GM23338 (cell line): Measurements from ENCODE around the gene ZNF22. TPM values are rescaled to one million over a fixed set of nuclear protein-coding genes. Genes with fewer than 3 reads are reported as not detected.

Source experiments
- ATAC-seq: fragments of 200-7000 bp; cut with Tn5 transposase; 3 replicates; pipeline ENCODE4 v1.9.1; 2020
- DNase-seq: peaks from one replicate; pipeline ENCODE4 v3.0.0-alpha.2; 2015; ENCODE audit warnings: low spot score
- H2AFZ ChIP-seq: fragments of 200-600 bp; sonication (generic); 2 replicates; pipeline ENCODE4 v1.8.0; 2016; ENCODE audit warnings: antibody characterized with exemption, mild to moderate bottlenecking, moderate library complexity
- H3F3A ChIP-seq: fragments of 200-600 bp; sonication (generic); replicated peaks from 2 replicates; pipeline ENCODE4 v1.8.0; 2017; ENCODE audit warnings: antibody characterized with exemption, mixed run types, low read depth
- H3K27ac ChIP-seq: fragments of 200-600 bp; sonication (generic); 2 replicates; pipeline ENCODE4 v1.6.1; 2016; ENCODE audit warnings: low read depth
- H3K27me3 ChIP-seq: fragments of 200-600 bp; sonication (generic); 2 replicates; pipeline ENCODE4 v1.8.0; 2016; ENCODE audit warnings: mild to moderate bottlenecking, mixed run types, moderate library complexity; ENCODE audit not compliant: insufficient read depth
- H3K36me3 ChIP-seq: fragments of 200-600 bp; sonication (generic); 2 replicates; pipeline ENCODE4 v1.8.0; 2016; ENCODE audit warnings: mild to moderate bottlenecking; ENCODE audit not compliant: insufficient read depth
- H3K4me1 ChIP-seq: fragments of 200-600 bp; sonication (generic); 2 replicates; pipeline ENCODE4 v1.8.0; 2016; ENCODE audit warnings: mild to moderate bottlenecking, moderate library complexity; ENCODE audit not compliant: insufficient read depth
- H3K4me2 ChIP-seq: fragments of 200-600 bp; sonication (generic); 2 replicates; pipeline ENCODE4 v1.7.1; 2017; ENCODE audit warnings: mixed run types
- H3K4me3 ChIP-seq: fragments of 200-600 bp; sonication (generic); 2 replicates; pipeline ENCODE4 v1.6.1; 2016; ENCODE audit warnings: mixed run types
- H3K79me2 ChIP-seq: fragments of 200-600 bp; sonication (generic); replicated peaks from 2 replicates; pipeline ENCODE4 v1.8.0; 2017; ENCODE audit warnings: mild to moderate bottlenecking; ENCODE audit not compliant: insufficient read depth
- H3K9me2 ChIP-seq: fragments of 200-600 bp; sonication (generic); 2 replicates; pipeline ENCODE4 v1.8.0; 2017; ENCODE audit not compliant: insufficient read depth
- H4K20me1 ChIP-seq: fragments of 200-600 bp; sonication (generic); replicated peaks from 2 replicates; pipeline ENCODE4 v1.8.0; 2017; ENCODE audit warnings: mild to moderate bottlenecking; ENCODE audit not compliant: insufficient read depth
- H3K27ac Mint-ChIP-seq: 2 replicates; pipeline ENCODE4 v1.8.0; 2020; ENCODE audit warnings: inconsistent platforms, mild to moderate bottlenecking, moderate library complexity, mixed read lengths
- H3K27me3 Mint-ChIP-seq: 3 replicates; pipeline ENCODE4 v1.8.0; 2022; ENCODE audit warnings: low read depth, mild to moderate bottlenecking, moderate library complexity, mixed read lengths, inconsistent platforms; ENCODE audit not compliant: insufficient read depth, poor library complexity
- H3K36me3 Mint-ChIP-seq: 3 replicates; pipeline ENCODE4 v1.8.0; 2021; ENCODE audit warnings: low read depth, mild to moderate bottlenecking, inconsistent platforms, moderate library complexity, mixed read lengths
- H3K4me1 Mint-ChIP-seq: 3 replicates; pipeline ENCODE4 v1.8.0; 2020; ENCODE audit warnings: mild to moderate bottlenecking, inconsistent platforms, mixed read lengths
- H3K4me3 Mint-ChIP-seq: 3 replicates; pipeline ENCODE4 v1.8.0; 2021; ENCODE audit warnings: moderate library complexity, mild to moderate bottlenecking, inconsistent platforms, mixed read lengths
- H3K9me3 Mint-ChIP-seq: 3 replicates; pipeline ENCODE4 v1.8.0; 2020; ENCODE audit warnings: moderate library complexity, mild to moderate bottlenecking, inconsistent platforms, mixed read lengths
- CREB1 ChIP-seq: fragments of 250-450 bp; sonication (Bioruptor Pico); IDR thresholded peaks from 2 replicates; pipeline ENCODE4 v1.5.0; 2020; ENCODE audit warnings: low read depth, mild to moderate bottlenecking, moderate library complexity
- CTCF ChIP-seq, 2 experiments: fragments of 200-600 bp in 1 of 2; sonication (generic) in 1 of 2; conservative IDR thresholded peaks; 2 replicates each; pipeline versions ENCODE4 v1.5.1 to v1.6.1; 2016 to 2017; ENCODE audit warnings: antibody characterized with exemption in 2 of 2, low read depth in 2 of 2, mild to moderate bottlenecking in 2 of 2, moderate library complexity in 1 of 2
- ETS1 ChIP-seq: IDR thresholded peaks from 2 replicates; pipeline ENCODE4 v1.6.1; 2016; ENCODE audit warnings: antibody characterized with exemption
- EZH2 ChIP-seq: fragments of 200-600 bp; sonication (generic); IDR thresholded peaks from one replicate; pipeline ENCODE4 v1.8.0; 2017; ENCODE audit warnings: antibody characterized with exemption, mild to moderate bottlenecking, low read depth; ENCODE audit not compliant: unreplicated experiment
- EZH2phosphoT487 ChIP-seq: fragments of 200-600 bp; sonication (generic); IDR thresholded peaks from one replicate; pipeline ENCODE4 v1.8.1; 2018; ENCODE audit warnings: antibody characterized with exemption; ENCODE audit not compliant: unreplicated experiment
- JUNB ChIP-seq: IDR thresholded peaks from one replicate; pipeline ENCODE4 v1.6.1; 2016; ENCODE audit warnings: antibody characterized with exemption; ENCODE audit not compliant: unreplicated experiment
- NANOG ChIP-seq: IDR thresholded peaks from 2 replicates; pipeline ENCODE4 v1.6.1; 2016; ENCODE audit warnings: antibody characterized with exemption, borderline replicate concordance
- POLR2AphosphoS5 ChIP-seq: IDR thresholded peaks from 2 replicates; pipeline ENCODE4 v1.6.1; 2016; ENCODE audit warnings: antibody characterized with exemption, low read depth
- REST ChIP-seq: IDR thresholded peaks from one replicate; pipeline ENCODE4 v1.6.1; 2018; ENCODE audit warnings: antibody characterized with exemption; ENCODE audit not compliant: unreplicated experiment
- STAT1 ChIP-seq: IDR thresholded peaks from one replicate; pipeline ENCODE4 v1.6.1; 2016; ENCODE audit warnings: antibody characterized with exemption; ENCODE audit not compliant: unreplicated experiment
- ZNF114 ChIP-seq: fragments of 250-450 bp; sonication (Bioruptor Pico); IDR thresholded peaks from 2 replicates; pipeline ENCODE4 v1.5.0; 2020; ENCODE audit warnings: mild to moderate bottlenecking, moderate library complexity
- ZNF331 ChIP-seq: fragments of 250-450 bp; sonication (Bioruptor Pico); IDR thresholded peaks from 2 replicates; pipeline ENCODE4 v1.5.0; 2020; ENCODE audit warnings: low read depth, mild to moderate bottlenecking, moderate library complexity
- ZNF462 ChIP-seq: fragments of 250-450 bp; sonication (Bioruptor Pico); IDR thresholded peaks from 2 replicates; pipeline ENCODE4 v1.5.0; 2020; ENCODE audit warnings: mild to moderate bottlenecking, moderate library complexity
- polyA plus RNA-seq: library from polyadenylated mRNA; unstranded; fragments of >200 nt; fragmentation: Nextera tagmentation; extraction: Ambion mirVana; gene quantifications from 2 replicates; pipeline ENCODE4 v1.2.1, GENCODE V29; 2016
- total RNA-seq: library from RNA; depleted of rRNA; stranded (reverse); fragments of >200 nt; shearing (Covaris generic); gene quantifications from 2 replicates; pipeline ENCODE4 v1.2.3, GENCODE V29; 2014

Gene ZNF22
- total and polyA plus RNA-seq, 2 experiments from 2014 or later: 40.5 to 81.8 TPM

GRCh38 chr10:44977287-44978212 is 23.2 kb upstream of the ZNF22 start:
- Mint-ChIP-seq H3K9me3 (no peaks in the 10 kb centered on the region), H3K27me3 (peaks cover 18% of the 10 kb centered on the region), H3K27ac (no peak overlapping the region), H3K4me1 (peaks cover 65% of the 10 kb centered on the region), H3K36me3 (peaks cover 3% of the 10 kb centered on the region; the same call in 2 of the 3 replicates), H3K4me3 (no peak overlapping the region; the same call in 2 of the 3 replicates)
- Histone ChIP-seq H4K20me1 (no peaks in the 10 kb centered on the region), H2AFZ (no peak overlapping the region), H3K4me3 (no peak overlapping the region), H3K79me2 (no peaks in the 10 kb centered on the region), H3K27me3 (no peaks in the 10 kb centered on the region), H3K4me2 (no peak overlapping the region), H3K27ac (no peak overlapping the region), H3K36me3 (no peaks in the 10 kb centered on the region), H3F3A (no peaks in the 10 kb centered on the region), H3K4me1 (peaks cover 50% of the 10 kb centered on the region), H3K9me2 (no peaks in the 10 kb centered on the region)
- no peak for DNase-seq
- no peak for TF ChIP-seq EZH2phosphoT487
- no peak for TF ChIP-seq CREB1
- TF ChIP-seq ETS1: no peak
- no peak for TF ChIP-seq POLR2AphosphoS5
- no peak for TF ChIP-seq ZNF114 (CRISPR knock-in tag)
- no peak for TF ChIP-seq NANOG
- no peak for TF ChIP-seq ZNF331 (CRISPR knock-in tag)
- TF ChIP-seq CTCF (conservative IDR thresholded peaks at IDR 0.05; ENCODE audit: low read depth in 2 of 2): no peak
- TF ChIP-seq ZNF462: no peak
- TF ChIP-seq REST: no peak
- TF ChIP-seq JUNB: no peak
- TF ChIP-seq STAT1: no peak
- TF ChIP-seq EZH2: no peak
- no peak for ATAC-seq
